SK-N-MC (cell line): ENCODE results near the gene SERPINB10.

Experiments used
- DNase-seq: peaks from one replicate; pipeline ENCODE4 v3.0.0-alpha.2; 2011; ENCODE audit warnings: low read depth, low spot score
- H3K27ac ChIP-seq: fragments of 200-600 bp; sonication (generic); 2 replicates; pipeline ENCODE4 v1.5.1; 2016; ENCODE audit warnings: mixed run types
- H3K36me3 ChIP-seq: fragments of 200-600 bp; sonication (generic); 2 replicates; pipeline ENCODE4 v1.6.1; 2017; ENCODE audit warnings: antibody characterized with exemption, low read length, mixed read lengths; ENCODE audit not compliant: insufficient read depth
- H3K4me3 ChIP-seq: fragments of 200-600 bp; sonication (generic); 2 replicates; pipeline ENCODE4 v1.5.1; 2016
- H3K9ac ChIP-seq: fragments of 200-600 bp; sonication (generic); 2 replicates; pipeline ENCODE4 v1.8.0; 2017; ENCODE audit warnings: mixed run types, mixed read lengths; ENCODE audit not compliant: insufficient read length
- H3K9me3 ChIP-seq: fragments of 200-600 bp; sonication (generic); 2 replicates; pipeline ENCODE4 v1.6.1; 2017; ENCODE audit warnings: low read depth, mild to moderate bottlenecking, antibody characterized with exemption, low read length, moderate library complexity, mixed read lengths
- EZH2 ChIP-seq: fragments of 200-600 bp; sonication (generic); IDR thresholded peaks from one replicate; pipeline ENCODE4 v1.6.1; 2017; ENCODE audit warnings: antibody characterized with exemption
- FOXP2 ChIP-seq: optimal IDR thresholded peaks from 2 replicates; pipeline ENCODE3; 2011; ENCODE audit warnings: mild to moderate bottlenecking, moderate library complexity; ENCODE audit not compliant: insufficient read depth; ENCODE audit errors: extremely low read length, control extremely low read depth
- POLR2AphosphoS5 ChIP-seq: IDR thresholded peaks from 2 replicates; pipeline ENCODE4 v1.6.1; 2012; ENCODE audit warnings: mild to moderate bottlenecking, low read depth, low read length, borderline replicate concordance

Gene SERPINB10

DNA sequence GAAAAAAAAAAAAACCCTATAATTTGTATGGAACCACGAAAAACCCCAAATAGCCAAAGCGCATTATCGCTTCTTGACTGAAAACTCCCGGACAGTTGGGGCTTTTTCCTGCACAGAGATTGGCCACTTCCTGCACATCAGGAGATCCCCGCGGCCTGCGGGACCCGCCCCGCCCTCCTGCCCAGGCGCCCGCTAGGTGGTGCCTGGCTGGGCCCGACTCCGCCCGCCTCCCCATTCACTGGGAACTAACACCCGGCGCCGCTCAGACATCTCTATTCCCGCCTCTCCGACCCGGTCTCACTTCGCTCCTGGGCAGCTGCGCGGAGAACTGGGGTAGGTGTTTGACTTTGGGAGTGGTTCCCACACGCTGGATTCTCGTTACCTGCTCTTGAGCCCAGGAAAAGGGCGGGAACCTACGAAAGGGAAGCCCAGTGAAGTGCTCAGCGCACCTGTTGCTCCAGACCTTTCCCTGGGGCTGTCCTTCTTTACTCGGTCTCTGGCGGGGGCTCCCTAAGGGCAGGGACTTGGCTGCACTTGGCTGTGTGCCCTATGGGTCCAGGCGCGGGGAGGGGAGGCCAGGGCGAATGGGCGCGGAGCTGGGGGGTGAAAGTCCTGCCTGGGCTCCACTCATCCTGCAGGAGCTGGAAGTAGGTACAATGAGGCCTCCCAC lies 41.4 kb downstream of the SERPINB10 start, which contains the start of gene HMSD:
Gene HMSD, plus strand, starts transcription at position 234 of the 670 bp plus-strand sequence. CDS start 4,155 bp downstream, outside the sequence.
- Histone ChIP-seq H3K36me3 (peaks cover 14% of the 10 kb centered on the region), H3K4me3 (peak within 1 kb of the TSS; percentile 94), H3K9ac (peak within 1 kb of the TSS; percentile 83), H3K27ac (peak within 1 kb of the TSS; percentile 79), H3K9me3 (no peaks in the 10 kb centered on the region; the same call in 1 of the 2 replicates)
- TF ChIP-seq POLR2AphosphoS5 (peak; percentile 74; the same call in 1 of the 2 replicates), EZH2 (no peak), FOXP2 (no peak)
- no peak for DNase-seq

DNA sequence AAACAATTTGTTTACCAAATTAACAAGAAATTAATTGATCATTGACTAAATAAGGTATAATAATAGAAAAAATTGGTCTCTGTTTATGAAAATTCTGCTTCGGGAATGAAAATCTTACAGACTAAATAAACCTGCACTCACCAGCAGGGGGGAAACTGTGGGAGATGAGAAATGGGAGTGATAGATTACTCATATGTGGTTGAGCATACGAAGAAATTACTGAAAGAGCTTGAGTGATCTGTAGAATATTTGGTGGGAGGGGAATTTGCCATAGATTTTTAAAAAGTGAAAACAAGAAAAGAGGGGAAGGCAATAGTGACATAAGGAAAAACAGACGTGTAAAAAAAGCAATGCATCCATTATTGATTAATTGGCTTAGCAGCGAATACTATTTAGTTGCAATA lies 43.5 kb downstream of the SERPINB10 start:
- H3K27ac ChIP-seq: peak overlapping the region; percentile 78; the same call in 1 of the 2 replicates
- no peaks in the 10 kb centered on the region; the same call in 1 of the 2 replicates for H3K9me3 ChIP-seq
- no peak for TF ChIP-seq EZH2
- TF ChIP-seq POLR2AphosphoS5: no peak
- no peak for TF ChIP-seq FOXP2
- no peak for DNase-seq
- H3K9ac ChIP-seq: peak overlapping the region; percentile 83
- peaks cover 35% of the 10 kb centered on the region for H3K36me3 ChIP-seq
- peak overlapping the region; percentile 94 for H3K4me3 ChIP-seq

GRCh38 chr18:63953811-63954210 lies 46.1 kb downstream of the SERPINB10 start:
- Histone ChIP-seq H3K36me3 (peaks cover 54% of the 10 kb centered on the region), H3K9ac (no peak overlapping the region), H3K4me3 (no peak overlapping the region), H3K27ac (no peak overlapping the region), H3K9me3 (no peaks in the 10 kb centered on the region; the same call in 1 of the 2 replicates)
- DNase-seq: no peak
- no peak for TF ChIP-seq FOXP2
- TF ChIP-seq POLR2AphosphoS5: no peak
- TF ChIP-seq EZH2: no peak

DNA sequence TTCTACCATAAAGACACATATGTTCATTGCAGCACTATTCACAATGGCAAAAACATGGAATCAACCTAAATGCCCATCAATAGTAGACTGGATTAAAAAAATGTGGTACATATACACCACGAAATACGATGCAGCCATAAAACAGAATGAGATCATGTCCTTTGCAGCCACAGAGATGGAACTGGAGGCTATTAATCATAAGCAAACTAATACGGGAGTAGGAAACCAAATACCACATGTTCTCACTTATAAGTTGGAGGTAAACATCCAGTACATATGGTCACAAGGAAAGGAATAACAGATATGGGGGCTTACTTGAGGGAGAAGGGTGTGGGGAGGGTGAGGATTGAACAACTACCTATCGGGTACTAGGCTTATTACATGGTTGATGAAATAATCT lies 49.0 kb downstream of the SERPINB10 start:
- H3K9me3 ChIP-seq: no peaks in the 10 kb centered on the region; the same call in 1 of the 2 replicates
- H3K27ac ChIP-seq: no peak overlapping the region
- H3K36me3 ChIP-seq: peaks cover 73% of the 10 kb centered on the region
- no peak for DNase-seq
- no peak for TF ChIP-seq EZH2
- no peak for TF ChIP-seq FOXP2
- TF ChIP-seq POLR2AphosphoS5: no peak
- no peak overlapping the region for H3K4me3 ChIP-seq
- no peak overlapping the region for H3K9ac ChIP-seq

- Histone ChIP-seq H3K9ac (no peak overlapping the region), H3K4me3 (no peak overlapping the region), H3K9me3 (no peaks in the 10 kb centered on the region), H3K36me3 (peaks cover 61% of the 10 kb centered on the region), H3K27ac (no peak overlapping the region)
- TF ChIP-seq EZH2 (no peak), POLR2AphosphoS5 (no peak), FOXP2 (no peak)
- DNase-seq: no peak
These were observed 53.1 kb downstream of the SERPINB10 start for GRCh38 chr18:63960891-63961290.

- DNase-seq: no peak
These were observed 53.8 kb downstream of the SERPINB10 start for GRCh38 chr18:63961435-63961980.

GRCh38 chr18:63962137-63962536 lies 54.4 kb downstream of the SERPINB10 start:
- no peaks in the 10 kb centered on the region for H3K9me3 ChIP-seq
- peaks cover 49% of the 10 kb centered on the region; the same call in 1 of the 2 replicates for H3K36me3 ChIP-seq
- no peak overlapping the region for H3K27ac ChIP-seq
- H3K9ac ChIP-seq: no peak overlapping the region
- no peak overlapping the region for H3K4me3 ChIP-seq
- no peak for DNase-seq
- no peak for TF ChIP-seq POLR2AphosphoS5
- TF ChIP-seq EZH2: no peak
- TF ChIP-seq FOXP2: no peak

More at GRCh38 chr18:63961435-63961980, 53.8 kb downstream of the SERPINB10 start:
- Histone ChIP-seq H3K9me3 (no peaks in the 10 kb centered on the region), H3K9ac (no peak overlapping the region), H3K36me3 (peaks cover 54% of the 10 kb centered on the region; the same call in 1 of the 2 replicates), H3K4me3 (no peak overlapping the region), H3K27ac (no peak overlapping the region)
- no peak for TF ChIP-seq EZH2
- no peak for TF ChIP-seq POLR2AphosphoS5
- no peak for TF ChIP-seq FOXP2

- no peak overlapping the region for H3K4me3 ChIP-seq
- DNase-seq: no peak
These were observed 56.0 kb downstream of the SERPINB10 start for GRCh38 chr18:63963615-63964256.

More at GRCh38 chr18:63963615-63964256, 56.0 kb downstream of the SERPINB10 start:
- Histone ChIP-seq H3K27ac (no peak overlapping the region), H3K9ac (no peak overlapping the region), H3K36me3 (peaks cover 45% of the 10 kb centered on the region; the same call in 1 of the 2 replicates), H3K9me3 (no peaks in the 10 kb centered on the region)
- no peak for TF ChIP-seq POLR2AphosphoS5
